ENCODE data around the gene HTR3D. TPM values are rescaled to one million over a fixed set of nuclear protein-coding genes. Genes with fewer than 3 reads are reported as not detected.

The HTR3D gene
- total and polyA plus RNA-seq, 2 of the 13 experiments (the other 11 are each of a cell fraction or from before 2014, with no cell fraction given) = not detected

GRCh38 chr3:184017672-184018423, 13.7 kb upstream of the HTR3D start, which contains the start of gene ABCC5 (continued):
- TF ChIP-seq EP300 (IDR thresholded peaks at IDR 0.05; ENCODE audit: low read depth in 2 of 2, low read length in 2 of 2) (no peak), EP300 (CRISPR knock-in tag; IDR thresholded peaks at IDR 0.05; ENCODE audit: borderline replicate concordance) (0 out of 2 replicates have a peak, but pooled peaks have one; percentile 6), ZNF749 (CRISPR knock-in tag; IDR thresholded peaks at IDR 0.05; ENCODE audit: borderline replicate concordance) (no peak; the same call in 1 of the 2 replicates), ZBTB4 (CRISPR knock-in tag; IDR thresholded peaks at IDR 0.05; ENCODE audit: borderline replicate concordance) (peak; percentile 75; the same call in 1 of the 2 replicates), ZNF883 (CRISPR knock-in tag; IDR thresholded peaks at IDR 0.05; ENCODE audit: not compliant biosample characterization) (peak; percentile 65), MYNN (CRISPR knock-in tag; IDR thresholded peaks at IDR 0.05; ENCODE audit: low read depth) (no peak), ZFY (CRISPR knock-in tag; IDR thresholded peaks at IDR 0.05) (peak; percentile 78), ZNF362 (CRISPR knock-in tag; IDR thresholded peaks at IDR 0.05; ENCODE audit: borderline replicate concordance) (no peak; the same call in 1 of the 2 replicates), TGIF2 (CRISPR knock-in tag; IDR thresholded peaks at IDR 0.05) (peak; percentile 5; the same call in 1 of the 2 replicates), JUNB (CRISPR knock-in tag; IDR thresholded peaks at IDR 0.05; ENCODE audit: borderline replicate concordance) (no peak), ZNF44 (CRISPR knock-in tag; IDR thresholded peaks at IDR 0.05) (no peak), ZNF615 (CRISPR knock-in tag; IDR thresholded peaks at IDR 0.05; ENCODE audit: borderline replicate concordance) (no peak), TARDBP (CRISPR knock-in tag; IDR thresholded peaks at IDR 0.05) (peak; percentile 64), ZNF552 (CRISPR knock-in tag; IDR thresholded peaks at IDR 0.05; ENCODE audit: borderline replicate concordance) (no peak), SP4 (CRISPR knock-in tag; IDR thresholded peaks at IDR 0.05) (no peak; the same call in 1 of the 2 replicates), TCF12 (IDR thresholded peaks at IDR 0.05) (no peak), TCF12 (CRISPR knock-in tag; IDR thresholded peaks at IDR 0.05) (no peak), HOXA9 (CRISPR knock-in tag; IDR thresholded peaks at IDR 0.05; ENCODE audit: borderline replicate concordance) (no peak), ZNF816 (CRISPR knock-in tag; IDR thresholded peaks at IDR 0.05; ENCODE audit: borderline replicate concordance) (no peak), ZNF569 (CRISPR knock-in tag; IDR thresholded peaks at IDR 0.05; ENCODE audit: borderline replicate concordance) (no peak), IKZF1 (IDR thresholded peaks at IDR 0.05) (no peak), ZNF629 (CRISPR knock-in tag; conservative IDR thresholded peaks at IDR 0.05) (no peak; the same call in 1 of the 2 replicates), ZNF740 (CRISPR knock-in tag; IDR thresholded peaks at IDR 0.05) (0 out of 2 replicates have a peak, but pooled peaks have one; percentile 5)
- TF ChIP-seq, protein P1, sequence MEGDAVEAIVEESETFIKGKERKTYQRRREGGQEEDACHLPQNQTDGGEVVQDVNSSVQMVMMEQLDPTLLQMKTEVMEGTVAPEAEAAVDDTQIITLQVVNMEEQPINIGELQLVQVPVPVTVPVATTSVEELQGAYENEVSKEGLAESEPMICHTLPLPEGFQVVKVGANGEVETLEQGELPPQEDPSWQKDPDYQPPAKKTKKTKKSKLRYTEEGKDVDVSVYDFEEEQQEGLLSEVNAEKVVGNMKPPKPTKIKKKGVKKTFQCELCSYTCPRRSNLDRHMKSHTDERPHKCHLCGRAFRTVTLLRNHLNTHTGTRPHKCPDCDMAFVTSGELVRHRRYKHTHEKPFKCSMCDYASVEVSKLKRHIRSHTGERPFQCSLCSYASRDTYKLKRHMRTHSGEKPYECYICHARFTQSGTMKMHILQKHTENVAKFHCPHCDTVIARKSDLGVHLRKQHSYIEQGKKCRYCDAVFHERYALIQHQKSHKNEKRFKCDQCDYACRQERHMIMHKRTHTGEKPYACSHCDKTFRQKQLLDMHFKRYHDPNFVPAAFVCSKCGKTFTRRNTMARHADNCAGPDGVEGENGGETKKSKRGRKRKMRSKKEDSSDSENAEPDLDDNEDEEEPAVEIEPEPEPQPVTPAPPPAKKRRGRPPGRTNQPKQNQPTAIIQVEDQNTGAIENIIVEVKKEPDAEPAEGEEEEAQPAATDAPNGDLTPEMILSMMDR (CRISPR knock-in tag; IDR thresholded peaks at IDR 0.05) = peak; percentile 42; the same call in 1 of the 2 replicates

Data from HepG2 (cell line).